Hematopoietic multipotent progenitor cell treated with erythropoietin and hydrocortisone succinate and interleukin-3 and kit ligand, for 17 days (in vitro differentiated cells): Measurements from ENCODE around the gene THYN1.

ENCODE experiments used
- DNase-seq: peaks from one replicate; pipeline ENCODE4 v3.0.0-alpha.2; 2015; ENCODE audit warnings: low spot score

The THYN1 gene

GRCh38 chr11:134248910-134249480 is 4.2 kb downstream of the THYN1 start:
- no peak for DNase-seq

DNA sequence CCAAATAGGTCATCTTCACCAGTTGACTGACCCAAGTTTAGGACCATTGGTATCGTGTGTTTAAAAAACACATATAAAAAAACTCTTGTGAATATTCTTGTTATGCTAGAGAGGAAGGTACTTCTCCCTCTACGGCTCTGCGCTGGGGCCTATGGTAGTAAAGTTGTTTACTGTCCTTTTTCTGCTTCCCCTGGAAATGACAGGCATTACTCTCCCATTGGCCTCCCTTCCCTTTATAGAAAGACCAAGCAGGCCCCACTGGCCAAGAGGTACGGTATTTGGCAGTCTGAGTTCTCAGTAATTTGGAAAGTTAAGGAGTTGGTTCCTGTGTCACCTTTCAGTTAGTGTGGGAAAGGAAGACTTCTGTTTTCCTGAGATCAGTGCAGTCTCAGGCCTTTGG is 6.5 kb downstream of the THYN1 start:
- no peak for DNase-seq

DNA sequence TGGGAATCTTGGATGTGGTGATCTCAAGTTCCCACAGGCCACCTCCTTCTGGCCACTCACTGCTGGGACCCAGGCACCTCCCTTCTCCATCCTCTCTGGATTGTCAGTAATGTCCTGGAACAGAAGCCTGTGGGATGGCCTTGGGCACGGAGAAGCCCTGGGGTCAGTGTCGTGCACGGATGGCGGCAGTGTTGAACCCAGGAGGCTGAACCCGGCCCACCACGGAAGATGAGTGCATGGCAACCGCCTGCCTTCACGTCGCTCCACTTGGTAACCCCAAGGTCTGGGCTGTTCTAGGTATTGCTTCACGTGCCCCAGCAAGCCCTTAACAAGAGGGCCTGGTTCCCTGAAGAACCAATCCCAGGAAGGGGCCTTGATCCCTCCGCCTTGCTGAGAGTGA is 7.1 kb downstream of the THYN1 start:
- no peak for DNase-seq

DNA sequence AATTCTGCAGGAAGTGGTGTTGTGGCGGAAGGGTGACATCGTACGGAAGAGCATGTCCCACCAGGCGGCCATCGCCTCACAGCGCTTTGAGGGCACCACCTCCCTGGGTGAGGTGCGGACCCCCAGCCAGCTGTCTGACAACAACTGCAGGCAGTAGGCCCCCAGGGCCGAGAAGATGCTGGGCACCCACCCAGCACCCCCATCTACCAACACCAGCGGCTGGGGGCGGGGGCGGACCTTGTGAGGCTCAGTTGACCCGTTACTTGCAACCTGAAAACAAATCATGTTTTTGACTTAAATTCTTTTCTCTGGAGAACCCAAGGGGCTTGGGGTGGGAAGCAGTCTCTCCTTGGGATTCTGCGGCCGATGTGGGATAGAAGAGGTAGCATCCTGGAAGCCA is 7.7 kb downstream of the THYN1 start:
- DNase-seq = no peak

- no peak for DNase-seq
Observed at GRCh38 chr11:134244593-134244992, 8.6 kb downstream of the THYN1 start.

DNA sequence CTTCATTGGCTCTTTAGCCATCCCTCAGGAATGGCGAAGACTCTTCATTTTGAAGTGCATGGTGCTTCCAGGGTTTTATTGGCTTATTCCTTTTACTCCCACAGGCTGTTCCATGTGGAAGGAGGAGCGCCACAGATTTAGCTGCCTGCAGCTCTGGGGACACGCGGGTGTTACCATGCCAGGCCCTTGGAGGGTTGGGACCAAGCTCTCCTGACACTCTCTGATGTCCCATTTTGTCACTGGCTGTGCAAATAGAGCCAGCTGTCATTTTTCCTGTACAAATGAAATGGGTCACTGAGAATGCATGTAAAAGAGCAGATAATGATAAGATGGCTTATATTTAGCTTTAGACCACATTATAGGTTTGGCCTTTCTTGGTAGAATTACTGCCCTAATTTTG is 9.2 kb downstream of the THYN1 start:
- no peak for DNase-seq

- no peak for DNase-seq
Observed at GRCh38 chr11:134242376-134242775, 10.8 kb downstream of the THYN1 start.

- DNase-seq = no peak
Observed at GRCh38 chr11:134240592-134240991, 12.6 kb downstream of the THYN1 start.

GRCh38 chr11:134238956-134239355 is 14.2 kb downstream of the THYN1 start:
- no peak for DNase-seq

- no peak for DNase-seq
Observed at GRCh38 chr11:134237557-134237922, 15.6 kb downstream of the THYN1 start.

- no peak for DNase-seq
Observed at GRCh38 chr11:134236834-134237556, 16.2 kb downstream of the THYN1 start.

DNA sequence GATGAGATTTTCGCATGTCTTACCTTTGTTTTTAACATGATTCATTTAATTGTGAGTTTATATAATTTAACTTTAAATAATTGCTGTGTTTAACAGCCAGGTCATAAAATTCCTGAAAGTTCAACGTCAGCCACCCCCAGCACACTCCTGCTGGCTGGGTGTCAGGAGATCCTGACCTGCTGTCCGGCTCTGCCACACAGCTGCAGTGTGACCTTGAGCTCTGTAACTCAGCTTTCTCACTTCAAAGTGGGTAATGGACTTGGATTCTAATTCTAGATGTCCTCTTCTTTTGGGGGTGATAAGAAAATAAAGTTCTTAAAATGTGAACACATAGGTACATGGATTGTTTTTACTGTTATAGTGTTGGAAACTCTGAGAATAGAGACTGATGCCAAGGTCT is 17.8 kb downstream of the THYN1 start:
- no peak for DNase-seq

- DNase-seq = peak; percentile 51
Observed at GRCh38 chr11:134233729-134234179, 19.4 kb downstream of the THYN1 start.

DNA sequence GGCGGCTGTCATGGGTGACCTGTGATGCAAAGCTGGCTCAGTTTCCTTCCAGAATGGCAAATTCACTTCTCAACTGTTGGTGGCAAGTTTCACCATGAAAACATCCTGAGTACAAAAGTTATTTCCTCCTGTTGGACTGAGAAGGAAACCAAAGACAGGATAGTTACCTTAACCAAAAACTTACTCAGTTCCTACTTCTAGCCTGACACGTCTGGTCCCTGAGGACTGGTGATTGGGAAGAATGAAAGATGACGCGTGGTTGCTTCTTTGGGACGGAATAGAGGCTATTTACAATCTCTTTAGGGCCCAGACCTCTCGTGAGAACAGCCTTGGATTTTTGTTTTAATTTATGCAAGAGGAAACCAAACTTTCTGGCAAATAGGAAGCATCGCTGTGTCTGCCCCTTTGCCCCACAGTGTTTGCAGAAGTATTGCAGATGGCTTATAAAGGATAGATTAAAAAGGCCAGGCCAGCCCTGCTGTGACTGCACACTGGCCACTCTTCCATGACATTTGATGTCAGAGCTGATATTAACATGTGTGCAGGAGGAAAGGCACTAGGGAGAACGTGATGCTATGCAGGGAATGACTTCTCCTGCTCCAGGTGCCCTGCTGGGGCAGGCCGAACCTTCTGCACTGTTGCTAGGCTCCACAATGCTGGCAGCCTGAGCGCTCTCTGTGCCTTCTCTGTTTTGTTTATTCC is 21.0 kb downstream of the THYN1 start:
- DNase-seq = no peak

DNA sequence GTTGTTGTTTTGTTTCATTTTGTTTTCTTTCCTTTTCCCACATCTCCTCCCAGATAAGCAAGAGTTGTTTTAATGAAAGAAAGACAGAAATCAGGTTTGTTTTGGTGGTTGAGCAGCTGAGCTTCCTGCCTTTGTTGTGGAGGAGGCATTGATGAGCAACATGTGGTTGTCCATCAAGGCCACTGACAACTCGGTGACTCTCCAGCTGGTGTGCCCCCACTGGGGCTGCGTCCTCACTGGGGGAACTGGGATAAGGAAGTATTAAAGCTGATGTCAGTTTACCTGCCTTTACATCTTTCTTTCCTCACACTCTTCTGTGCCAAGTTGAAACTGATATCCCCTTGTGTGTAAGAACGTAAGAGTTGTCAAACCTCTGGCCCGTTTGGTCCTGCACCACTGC is 22.8 kb downstream of the THYN1 start:
- no peak for DNase-seq

GRCh38 chr11:134229126-134229790 is 23.9 kb downstream of the THYN1 start:
- no peak for DNase-seq

- no peak for DNase-seq
Observed at GRCh38 chr11:134228625-134229024, 24.5 kb downstream of the THYN1 start.

GRCh38 chr11:134226806-134227325 is 26.3 kb downstream of the THYN1 start:
- DNase-seq = no peak

GRCh38 chr11:134224710-134225664 is 28.2 kb downstream of the THYN1 start:
- peak; percentile 55 for DNase-seq

- peak; percentile 95 for DNase-seq
Observed at GRCh38 chr11:134223836-134224709, 29.1 kb downstream of the THYN1 start, which contains the start of the genes NCAPD3 and VPS26B. Gene NCAPD3, minus strand, starts transcription at chr11:134223967. Its CDS starts 41 bp downstream, at chr11:134223926. Gene VPS26B, plus strand, starts transcription at chr11:134224671. Its CDS starts 452 bp downstream, at chr11:134225123.
